ENCODE data around the gene MCM5. TPM values are rescaled to one million over a fixed set of nuclear protein-coding genes. Genes with fewer than 3 reads are reported as not detected.

MCM5 gene
- total RNA-seq, 1 donor from 2014 or later: 12.8 TPM

- H3K27ac ChIP-seq (ENCODE audit: low read depth, low read length): no peak overlapping the region
- Mint-ChIP-seq H3K36me3 (ENCODE audit: low read depth, unreplicated experiment) (no peaks in the 10 kb centered on the region), H3K27me3 (ENCODE audit: low read depth, unreplicated experiment) (peaks cover 39% of the 10 kb centered on the region), H3K4me1 (ENCODE audit: low read depth, unreplicated experiment) (peaks cover 5% of the 10 kb centered on the region), H3K9me3 (ENCODE audit: unreplicated experiment) (no peaks in the 10 kb centered on the region), H3K4me3 (ENCODE audit: unreplicated experiment) (no peak overlapping the region), H3K27ac (ENCODE audit: unreplicated experiment) (no peak overlapping the region)
- H2AFZ ChIP-seq (ENCODE audit: low read depth, low read length): no peak overlapping the region
- H3K4me3 ChIP-seq (ENCODE audit: insufficient read depth, low read depth, low read length): no peak overlapping the region
- no peaks in the 10 kb centered on the region for H3K79me2 ChIP-seq (ENCODE audit: insufficient read depth, low read length)
- H3K4me1 ChIP-seq (ENCODE audit: insufficient read depth, low read length): peaks cover 3% of the 10 kb centered on the region
- H3K9me3 ChIP-seq (ENCODE audit: insufficient read depth, low read depth, low read length): no peaks in the 10 kb centered on the region
- FAIRE-seq (no peak), DNase-seq (ENCODE audit: low read depth) (no peak)
- H3K9ac ChIP-seq (ENCODE audit: low read length): no peak overlapping the region
- no peak for TF ChIP-seq CTCF (IDR thresholded peaks at IDR 0.05; ENCODE audit: insufficient read depth, low read depth, low read length)
- no peak for TF ChIP-seq EZH2 (IDR thresholded peaks at IDR 0.05; ENCODE audit: insufficient read depth, low read length)
- no peaks in the 10 kb centered on the region for H4K20me1 ChIP-seq (ENCODE audit: insufficient read depth, low read length)
- peaks cover 11% of the 10 kb centered on the region for H3K27me3 ChIP-seq (ENCODE audit: insufficient read depth, low read length)
- no peaks in the 10 kb centered on the region for H3K36me3 ChIP-seq (ENCODE audit: insufficient read depth, low read length)
- no peak overlapping the region for H3K4me2 ChIP-seq (ENCODE audit: low read length)
These were observed 53.1 kb downstream of the MCM5 start for GRCh38 chr22:35452810-35453743.

GRCh38 chr22:35454416-35455054, 54.6 kb downstream of the MCM5 start:
- H3K27ac Mint-ChIP-seq (ENCODE audit: unreplicated experiment): no peak overlapping the region

More at GRCh38 chr22:35454416-35455054, 54.6 kb downstream of the MCM5 start:
- no peaks in the 10 kb centered on the region for H3K9me3 ChIP-seq (ENCODE audit: insufficient read depth, low read depth, low read length)
- FAIRE-seq (no peak), DNase-seq (ENCODE audit: low read depth) (no peak)
- Mint-ChIP-seq H3K9me3 (ENCODE audit: unreplicated experiment) (no peaks in the 10 kb centered on the region), H3K4me1 (ENCODE audit: low read depth, unreplicated experiment) (peaks cover 5% of the 10 kb centered on the region), H3K36me3 (ENCODE audit: low read depth, unreplicated experiment) (no peaks in the 10 kb centered on the region), H3K4me3 (ENCODE audit: unreplicated experiment) (no peak overlapping the region), H3K27me3 (ENCODE audit: low read depth, unreplicated experiment) (peaks cover 43% of the 10 kb centered on the region)
- no peaks in the 10 kb centered on the region for H3K4me1 ChIP-seq (ENCODE audit: insufficient read depth, low read length)
- no peaks in the 10 kb centered on the region for H4K20me1 ChIP-seq (ENCODE audit: insufficient read depth, low read length)
- no peak overlapping the region for H3K27ac ChIP-seq (ENCODE audit: low read depth, low read length)
- no peak overlapping the region for H2AFZ ChIP-seq (ENCODE audit: low read depth, low read length)
- H3K9ac ChIP-seq (ENCODE audit: low read length): no peak overlapping the region
- peaks cover 11% of the 10 kb centered on the region for H3K27me3 ChIP-seq (ENCODE audit: insufficient read depth, low read length)
- no peaks in the 10 kb centered on the region for H3K36me3 ChIP-seq (ENCODE audit: insufficient read depth, low read length)
- H3K4me3 ChIP-seq (ENCODE audit: insufficient read depth, low read depth, low read length): no peak overlapping the region
- TF ChIP-seq EZH2 (IDR thresholded peaks at IDR 0.05; ENCODE audit: insufficient read depth, low read length) (peak; percentile 43), CTCF (IDR thresholded peaks at IDR 0.05; ENCODE audit: insufficient read depth, low read depth, low read length) (no peak)
- no peak overlapping the region for H3K4me2 ChIP-seq (ENCODE audit: low read length)
- H3K79me2 ChIP-seq (ENCODE audit: insufficient read depth, low read length): no peaks in the 10 kb centered on the region
